HG03135 (cell line): ENCODE data around the gene TMEM207.

Experiments
- ATAC-seq: cut with Tn5 transposase; IDR thresholded peaks from one replicate; pipeline ENCODE4 v1.9.1; 2021; ENCODE audit warnings: mild to moderate bottlenecking, moderate library complexity; ENCODE audit not compliant: unreplicated experiment

TMEM207 gene

DNA sequence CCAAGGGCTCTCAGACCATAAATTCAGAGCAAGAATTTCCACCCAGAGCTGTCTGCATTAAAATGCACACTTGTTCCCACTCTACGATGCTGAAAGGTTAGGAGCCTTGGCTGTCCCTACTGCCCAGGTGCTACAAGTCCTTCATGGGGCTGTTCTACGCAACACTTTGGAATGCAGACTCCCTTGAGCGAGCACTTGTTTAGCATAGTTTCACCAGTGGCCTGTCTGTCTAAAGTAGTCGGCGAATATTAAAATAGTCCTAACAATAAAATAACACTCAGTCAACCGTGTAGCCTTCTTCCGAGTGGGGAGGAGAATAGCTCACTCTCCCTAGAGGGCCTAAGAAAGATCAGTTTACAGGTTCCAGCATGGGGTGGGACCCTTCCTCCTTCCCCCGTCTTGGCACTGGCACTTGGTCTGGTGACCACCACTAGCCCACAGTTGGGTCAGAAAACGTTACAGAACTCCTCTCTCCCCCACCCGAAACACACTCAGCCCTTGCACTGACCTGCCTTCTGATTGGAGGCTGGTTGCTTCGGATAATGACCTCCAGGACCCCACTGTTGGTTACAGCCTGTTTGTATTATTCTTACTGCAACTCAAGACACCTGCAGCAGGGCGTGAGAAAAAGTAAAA lies 62.0 kb downstream of the TMEM207 start, which contains the start of gene CLDN16:
Gene CLDN16, plus strand, starts transcription at position 586 of the 636 bp plus-strand sequence. CDS start 167 bp downstream, outside the sequence.
- no peak for ATAC-seq

DNA sequence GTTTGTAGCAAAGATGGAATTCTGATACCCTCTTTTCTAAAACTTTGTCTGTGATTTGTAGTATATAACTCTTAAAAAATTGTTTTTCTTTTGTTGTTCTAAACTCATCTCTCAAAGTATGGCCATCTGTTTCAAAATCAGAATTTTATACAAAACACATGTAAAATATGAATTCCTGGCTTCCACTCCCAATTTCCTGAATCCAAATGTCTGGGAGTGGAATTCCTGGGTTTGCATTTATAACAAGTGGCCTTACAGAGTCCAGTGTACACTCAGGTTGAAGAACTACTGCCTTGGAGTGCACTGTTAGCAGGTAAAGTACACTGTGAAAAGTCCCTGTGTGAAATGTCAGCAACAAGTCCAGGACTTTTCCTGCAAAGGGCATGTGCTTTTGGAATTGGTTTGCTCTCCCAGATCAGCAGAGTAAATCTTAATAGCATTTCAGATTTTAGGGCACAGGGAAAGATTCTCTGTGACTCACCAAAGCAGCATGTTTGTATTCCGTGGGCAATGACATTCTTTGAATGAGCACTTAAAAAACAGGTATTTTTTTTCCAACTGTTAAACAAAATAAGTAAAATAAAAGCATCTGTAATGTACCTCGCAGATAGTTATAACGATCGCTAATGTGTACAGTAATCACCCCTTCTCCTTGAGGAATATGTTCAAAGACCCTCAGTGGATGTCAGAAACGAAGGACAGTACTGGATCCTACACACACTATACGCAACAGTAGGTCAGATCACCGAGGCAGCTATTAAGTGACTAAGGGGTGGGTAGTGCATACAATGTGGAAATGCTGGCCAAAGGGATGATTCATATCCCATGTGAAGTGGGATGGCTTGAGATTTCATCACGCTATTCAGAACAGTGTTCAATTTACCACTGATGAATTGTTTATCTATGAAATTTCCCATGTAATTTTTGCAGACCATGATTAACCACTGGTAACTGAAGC lies 63.7 kb downstream of the TMEM207 start:
- ATAC-seq = no peak

DNA sequence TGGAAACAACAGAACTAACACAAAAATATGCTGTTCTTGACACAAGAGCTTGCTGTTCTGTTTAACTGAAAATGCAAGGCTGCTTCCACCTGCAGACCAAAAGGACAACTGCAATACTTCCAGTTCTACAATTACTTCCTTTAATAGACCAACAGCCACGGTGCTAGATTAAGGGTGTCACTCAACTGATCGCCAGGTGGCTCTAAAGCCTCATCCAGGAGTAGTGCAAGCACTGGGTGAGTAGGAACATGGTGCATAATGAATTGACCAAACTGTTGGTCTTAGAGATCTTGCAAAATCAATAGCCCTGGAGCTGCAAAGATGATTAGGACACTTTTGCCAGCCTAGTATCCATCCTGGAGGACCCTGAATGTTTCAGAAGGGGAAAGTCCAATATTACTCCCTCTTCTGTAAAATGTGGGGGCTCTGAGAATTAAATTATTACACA lies 65.4 kb downstream of the TMEM207 start:
- peak; percentile 87 for ATAC-seq

DNA sequence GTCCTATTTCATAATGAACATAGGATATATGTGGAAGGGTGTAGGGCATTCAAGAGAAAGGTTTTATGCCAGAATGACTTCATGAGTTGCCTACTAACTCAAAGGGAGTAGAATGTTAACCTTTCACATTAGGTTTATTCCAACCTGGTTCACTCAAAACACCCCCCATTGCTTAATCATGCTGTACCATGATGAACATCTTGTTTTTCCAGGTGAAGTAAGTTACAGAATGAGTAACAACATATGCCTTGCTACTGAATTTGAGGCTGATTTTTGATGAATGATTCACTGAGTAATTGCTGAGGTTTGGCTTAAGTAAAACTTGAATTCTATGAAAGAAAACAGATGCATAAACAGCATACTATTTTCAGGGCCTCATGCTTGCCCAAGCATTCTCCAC lies 67.6 kb downstream of the TMEM207 start:
- ATAC-seq = no peak

DNA sequence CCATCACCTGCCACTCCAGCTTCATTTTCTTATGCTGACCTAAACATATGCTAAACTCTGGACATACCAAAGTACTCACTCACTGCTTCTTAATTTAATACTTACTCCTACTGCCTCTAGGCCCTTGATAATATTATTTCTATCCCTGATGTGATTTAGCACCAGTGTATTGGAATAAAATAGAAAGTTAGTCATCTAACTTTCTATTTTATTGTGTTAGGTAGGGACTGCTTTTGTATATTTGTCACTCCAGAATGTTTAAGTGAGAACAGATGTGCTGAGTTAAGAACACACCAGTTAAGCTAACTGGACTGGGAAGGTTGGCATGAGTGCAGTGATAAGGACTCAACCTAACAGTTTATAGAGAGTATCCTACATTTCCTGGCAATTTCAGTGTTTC lies 68.3 kb downstream of the TMEM207 start:
- ATAC-seq = no peak

DNA sequence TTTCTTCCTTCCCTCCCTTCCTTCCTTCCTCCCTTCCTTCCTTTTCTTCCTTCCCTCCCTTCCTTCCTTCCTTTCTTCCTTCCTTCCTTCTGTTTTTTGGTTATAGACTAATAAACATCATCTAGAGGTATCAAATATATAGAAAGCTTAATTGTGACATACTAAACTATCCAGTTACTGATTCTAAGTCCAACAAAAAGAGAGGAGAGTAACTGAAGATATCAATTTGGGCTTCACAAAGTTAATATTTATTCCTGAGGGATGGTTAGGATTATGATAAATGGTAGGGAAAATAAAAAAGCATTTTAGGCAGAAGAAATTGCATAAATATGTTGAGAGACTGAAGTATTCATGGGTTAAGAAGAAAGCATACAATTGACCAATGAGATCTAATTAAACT lies 69.5 kb downstream of the TMEM207 start:
- ATAC-seq = no peak
